HG03196 (cell line): ENCODE results near the gene LAIR1.
"Not testable (repeated sequence)": the region's sequence is repeated elsewhere in the genome, so short reads cannot be mapped to it uniquely, and the experiment has no call there.

ENCODE experiments used
- ATAC-seq: cut with Tn5 transposase; IDR thresholded peaks from one replicate; pipeline ENCODE4 v1.9.1; 2021; ENCODE audit not compliant: unreplicated experiment

Gene LAIR1

GRCh38 chr19:54345938-54346386, 18.8 kb downstream of the LAIR1 start:
- no peak for ATAC-seq

- no peak for ATAC-seq
Measured at GRCh38 chr19:54343868-54344267, 20.9 kb downstream of the LAIR1 start.

GRCh38 chr19:54341295-54341694, 23.4 kb downstream of the LAIR1 start:
- no peak for ATAC-seq

GRCh38 chr19:54339646-54340358, 24.9 kb downstream of the LAIR1 start:
- ATAC-seq = no peak

GRCh38 chr19:54338521-54338920, 26.2 kb downstream of the LAIR1 start:
- ATAC-seq = no peak

- ATAC-seq = no peak
Measured at GRCh38 chr19:54337858-54338230, 26.9 kb downstream of the LAIR1 start.

GRCh38 chr19:54336893-54337857, 27.6 kb downstream of the LAIR1 start:
- ATAC-seq = no peak

GRCh38 chr19:54335979-54336892, 28.5 kb downstream of the LAIR1 start:
- no peak for ATAC-seq

GRCh38 chr19:54335164-54335563, 29.6 kb downstream of the LAIR1 start:
- no peak for ATAC-seq

GRCh38 chr19:54333586-54334298, 31.0 kb downstream of the LAIR1 start:
- ATAC-seq = no peak

GRCh38 chr19:54332149-54332548, 32.6 kb downstream of the LAIR1 start:
- no peak for ATAC-seq

- no peak for ATAC-seq
Measured at GRCh38 chr19:54331626-54332025, 33.1 kb downstream of the LAIR1 start.

GRCh38 chr19:54329476-54330165, 35.1 kb downstream of the LAIR1 start:
- no peak for ATAC-seq

- ATAC-seq = not testable (repeated sequence)
Measured at GRCh38 chr19:54328781-54329180, 36.0 kb downstream of the LAIR1 start.

- no peak for ATAC-seq
Measured at GRCh38 chr19:54325631-54326030, 39.1 kb downstream of the LAIR1 start.

GRCh38 chr19:54325194-54325621, 39.5 kb downstream of the LAIR1 start:
- no peak for ATAC-seq

- ATAC-seq = no peak
Measured at GRCh38 chr19:54324071-54324470, 40.7 kb downstream of the LAIR1 start.

GRCh38 chr19:54322934-54323333, 41.8 kb downstream of the LAIR1 start:
- not testable (repeated sequence) for ATAC-seq

GRCh38 chr19:54322295-54322694, 42.4 kb downstream of the LAIR1 start:
- not testable (repeated sequence) for ATAC-seq
